GM21825 (cell line): ENCODE results near the gene SPATA46.
"Not testable (repeated sequence)": the region's sequence is repeated elsewhere in the genome, so short reads cannot be mapped to it uniquely, and the experiment has no call there.

Experiments used
- ATAC-seq: cut with Tn5 transposase; IDR thresholded peaks from one replicate; pipeline ENCODE4 v1.9.1; 2021; ENCODE audit warnings: mild to moderate bottlenecking, moderate library complexity; ENCODE audit not compliant: unreplicated experiment

SPATA46 gene

DNA sequence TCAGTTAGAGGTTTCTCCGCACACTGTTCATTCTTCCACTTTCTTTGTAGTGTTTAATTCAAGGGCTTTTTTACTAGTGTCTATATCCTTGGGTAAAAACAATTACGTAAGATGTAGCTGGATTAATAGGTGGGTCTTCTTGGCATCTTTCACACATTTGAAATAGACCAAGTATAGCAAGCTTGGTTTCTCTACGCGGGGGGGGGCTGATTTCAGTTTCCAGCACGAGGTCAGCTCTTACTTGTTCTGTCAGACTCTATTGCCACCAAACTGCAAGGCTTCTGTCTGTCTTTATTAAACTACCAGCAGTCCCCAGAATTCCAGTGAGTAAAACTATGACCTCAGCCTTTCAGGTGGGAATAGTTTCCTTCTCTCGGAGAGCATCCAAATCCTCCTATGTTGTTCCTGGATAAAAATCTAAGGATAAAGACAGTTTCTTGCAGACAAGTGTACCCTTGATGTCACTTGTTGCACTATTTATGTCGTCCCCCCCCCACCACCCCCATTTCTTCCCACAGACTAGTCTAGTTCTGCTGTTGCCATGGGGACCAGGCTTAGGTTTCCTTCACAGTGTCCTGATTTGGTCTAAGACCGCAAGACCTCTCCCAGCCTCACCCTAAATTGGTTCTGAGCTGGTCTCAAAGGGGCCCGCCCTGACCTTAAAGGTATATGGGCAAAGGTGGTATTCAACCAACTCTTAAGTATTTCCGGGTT, 17.0 kb downstream of the SPATA46 start:
- ATAC-seq = no peak

DNA sequence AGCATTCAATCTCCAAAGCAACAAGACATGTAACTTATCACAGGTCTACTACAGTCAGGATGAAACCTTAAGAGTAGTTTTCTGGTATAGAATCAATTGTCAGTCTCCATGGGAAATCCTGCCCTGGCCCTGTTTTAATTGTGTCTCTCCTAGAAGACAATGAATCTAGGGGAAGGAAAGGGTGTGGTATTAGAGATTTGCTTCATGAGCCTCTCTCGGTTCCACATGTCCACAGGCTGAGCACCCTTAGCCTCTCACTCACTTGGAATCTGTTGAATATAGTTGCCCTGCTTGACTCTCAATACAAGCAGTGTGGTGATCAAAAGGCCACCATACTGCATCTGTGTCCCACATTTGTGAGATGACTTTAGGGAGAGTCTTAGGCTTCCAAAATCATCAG, 17.7 kb downstream of the SPATA46 start:
- ATAC-seq = no peak

DNA sequence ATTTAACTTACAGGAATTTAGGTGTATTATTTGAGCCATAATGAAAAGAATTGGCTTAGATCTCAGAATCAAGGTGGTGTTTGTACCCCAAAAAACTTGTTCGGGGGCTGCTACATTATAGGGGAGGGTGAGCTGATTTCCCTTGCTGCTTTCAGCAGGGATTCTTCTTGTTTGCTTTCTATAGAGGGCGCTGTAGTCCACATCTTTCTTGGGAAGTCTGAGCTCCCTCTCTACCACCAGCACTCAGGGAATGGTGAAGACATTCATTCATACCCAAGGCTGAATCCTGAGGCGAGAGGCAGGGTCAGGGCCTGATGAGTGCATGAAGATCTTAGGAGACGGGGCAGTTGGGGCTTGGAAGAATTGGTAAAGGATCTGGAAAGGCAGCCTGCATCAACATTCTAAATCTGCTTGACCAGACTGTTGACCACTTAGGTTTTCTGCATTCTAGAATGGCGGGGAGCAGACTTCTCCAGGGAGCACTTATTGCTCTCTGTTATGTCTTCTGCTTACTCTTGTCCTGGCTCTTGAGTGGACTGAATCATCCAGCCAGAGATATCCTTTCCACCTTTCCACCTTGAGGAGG, 18.9 kb downstream of the SPATA46 start:
- ATAC-seq = no peak

DNA sequence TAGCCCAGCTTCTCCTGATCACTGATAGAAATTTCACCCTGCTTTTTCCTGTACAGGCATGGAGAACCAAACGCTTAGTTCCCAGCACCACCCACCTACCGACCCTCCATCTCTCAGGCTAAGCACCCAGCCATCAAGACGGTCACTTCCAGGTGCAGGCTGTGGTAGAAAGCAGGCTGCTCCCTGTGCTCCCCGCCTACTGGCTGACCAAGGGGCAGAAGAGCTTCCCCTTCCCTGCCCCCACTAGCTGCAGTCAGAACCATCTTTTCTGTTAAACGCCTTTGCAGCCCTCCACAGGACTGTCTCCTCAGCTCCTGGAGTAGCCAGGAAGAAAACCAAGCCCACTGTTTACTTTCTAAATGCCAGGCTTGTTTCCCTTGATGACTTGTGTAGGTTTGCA, 23.0 kb downstream of the SPATA46 start:
- no peak for ATAC-seq

DNA sequence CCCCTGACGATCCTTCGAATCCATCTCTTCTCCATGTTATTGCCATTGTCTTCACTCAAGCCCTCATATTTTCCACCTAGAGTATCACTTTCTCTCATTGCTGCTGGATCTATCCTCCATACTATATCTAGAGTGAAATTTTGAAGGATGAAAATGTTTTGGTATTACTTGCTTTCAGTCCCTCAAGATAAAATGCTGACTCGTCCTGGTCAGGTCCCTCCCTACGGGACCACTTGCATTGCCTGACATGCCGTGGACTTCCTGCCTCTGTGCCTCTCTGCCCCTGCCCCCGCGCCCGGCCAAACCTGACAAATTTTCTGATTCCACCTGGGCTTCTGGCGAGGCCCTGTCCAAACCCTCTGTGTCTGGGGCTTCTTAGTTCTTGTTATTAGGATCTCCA, 23.6 kb downstream of the SPATA46 start:
- no peak for ATAC-seq

DNA sequence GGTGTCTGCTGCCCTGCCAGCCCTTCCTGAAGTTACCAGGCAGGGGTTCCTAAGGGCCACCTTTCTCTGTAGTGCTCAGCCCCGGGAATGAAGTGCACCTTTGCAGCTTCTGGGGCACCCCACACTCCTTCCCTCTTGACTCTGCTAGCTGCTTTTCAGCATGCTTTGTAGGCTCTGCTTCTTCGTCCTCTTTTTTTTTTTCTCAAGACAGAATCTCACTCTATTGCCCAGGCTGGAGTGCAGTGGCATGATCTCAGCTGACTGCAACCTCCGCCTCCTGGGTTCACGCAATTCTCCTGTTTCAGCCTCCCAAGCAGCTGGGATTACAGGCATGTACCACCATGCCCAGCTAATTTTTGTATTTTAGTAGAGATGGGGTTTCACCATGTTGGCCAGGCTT, 24.8 kb downstream of the SPATA46 start:
- not testable (repeated sequence) for ATAC-seq

DNA sequence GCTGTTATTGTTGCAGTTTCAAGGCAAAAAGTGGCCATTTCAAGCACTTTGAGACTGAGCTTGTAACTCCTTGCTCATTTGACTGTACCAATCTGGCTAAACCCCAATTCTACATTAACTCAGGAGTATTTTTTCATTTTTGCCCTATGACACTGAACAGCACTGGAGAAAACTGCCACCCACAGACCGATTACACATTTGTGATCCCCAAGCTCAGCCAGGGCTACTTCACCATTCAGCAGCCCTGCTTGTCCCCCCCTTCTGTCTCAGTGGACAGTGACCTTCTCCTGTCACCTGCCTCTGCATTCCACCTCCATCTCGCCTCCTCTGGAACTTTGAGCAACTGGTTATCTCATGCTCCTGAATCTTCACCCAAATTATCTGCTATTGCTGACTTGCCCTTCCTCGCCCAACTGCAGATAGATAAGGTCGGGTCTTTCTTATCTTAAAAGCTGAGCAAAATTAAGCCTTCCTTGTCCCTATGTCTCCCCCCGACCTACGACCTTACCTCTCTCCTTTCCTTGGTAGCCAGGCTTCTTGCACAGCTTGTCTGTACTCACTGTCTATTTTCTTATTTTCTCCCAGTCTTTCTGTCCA, 25.3 kb downstream of the SPATA46 start:
- ATAC-seq = no peak

DNA sequence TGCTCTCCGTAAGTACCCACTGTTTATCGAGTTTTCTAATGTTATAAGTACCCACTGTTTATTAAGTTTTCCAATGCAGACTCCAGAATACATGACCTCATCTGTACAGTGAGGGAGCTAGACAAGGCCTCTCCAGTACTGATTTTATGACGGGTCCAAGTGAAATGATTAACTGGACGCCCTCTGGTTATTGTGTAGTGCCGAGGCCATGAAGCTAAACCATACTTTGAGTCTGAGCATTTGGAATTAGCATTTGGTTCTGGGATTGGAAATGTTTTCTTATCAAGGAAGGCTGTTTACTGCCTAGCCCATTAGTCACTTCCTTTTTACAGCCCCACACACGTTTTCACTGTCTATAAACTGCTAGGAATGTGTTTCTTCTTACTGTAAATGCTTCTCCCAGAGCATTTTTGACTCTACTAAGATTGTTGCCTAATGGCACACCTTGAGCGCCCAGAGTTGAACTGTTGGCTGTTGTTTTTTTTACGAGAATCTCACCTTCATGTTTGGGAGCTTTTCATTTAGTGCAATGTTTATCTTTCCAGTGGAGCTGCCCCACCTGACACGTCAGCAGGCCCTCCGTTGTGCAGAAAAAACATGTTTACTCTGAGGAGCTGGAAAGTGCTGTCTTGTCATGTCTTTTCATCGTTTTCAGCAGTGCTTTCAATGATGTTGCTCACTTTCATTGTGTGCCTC, 26.9 kb downstream of the SPATA46 start:
- no peak for ATAC-seq

DNA sequence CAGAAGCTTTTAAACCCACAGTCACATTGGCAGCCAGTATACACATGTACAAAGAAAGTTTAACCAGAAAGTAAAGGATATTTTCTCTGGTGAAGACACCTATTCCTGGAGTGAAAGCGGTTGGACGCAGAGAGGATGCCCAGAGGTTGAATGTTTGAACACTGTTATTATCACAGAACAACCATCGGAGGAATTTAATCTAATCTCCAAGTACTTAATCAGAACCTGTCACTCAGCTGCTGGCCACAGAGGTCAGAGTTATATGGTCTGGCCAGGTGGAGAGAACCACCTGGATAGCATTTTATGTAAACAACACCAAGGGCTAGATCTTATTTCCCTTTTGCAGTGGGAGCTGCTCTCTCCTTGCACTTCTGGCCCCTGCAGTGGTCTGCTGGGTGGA, 29.4 kb downstream of the SPATA46 start:
- no peak for ATAC-seq

DNA sequence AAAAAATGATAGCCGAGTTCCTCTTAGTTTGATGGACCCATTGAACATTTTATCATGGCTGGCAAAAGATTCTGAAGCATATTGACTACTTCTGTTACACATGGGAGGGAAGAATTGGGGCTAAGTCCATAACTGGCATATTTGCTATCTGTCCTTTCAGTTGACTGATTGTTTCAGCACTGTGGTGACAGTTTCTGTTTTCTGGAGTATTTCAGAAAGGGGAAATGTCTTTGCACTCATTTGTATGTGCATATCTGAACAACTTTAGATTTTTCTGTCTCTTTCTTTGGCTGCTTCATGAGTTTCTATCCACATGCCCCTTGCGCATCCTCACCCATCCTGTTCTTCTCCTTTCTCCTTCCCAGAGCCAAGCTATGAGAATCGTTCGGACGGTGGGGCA, 33.2 kb downstream of the SPATA46 start:
- no peak for ATAC-seq

DNA sequence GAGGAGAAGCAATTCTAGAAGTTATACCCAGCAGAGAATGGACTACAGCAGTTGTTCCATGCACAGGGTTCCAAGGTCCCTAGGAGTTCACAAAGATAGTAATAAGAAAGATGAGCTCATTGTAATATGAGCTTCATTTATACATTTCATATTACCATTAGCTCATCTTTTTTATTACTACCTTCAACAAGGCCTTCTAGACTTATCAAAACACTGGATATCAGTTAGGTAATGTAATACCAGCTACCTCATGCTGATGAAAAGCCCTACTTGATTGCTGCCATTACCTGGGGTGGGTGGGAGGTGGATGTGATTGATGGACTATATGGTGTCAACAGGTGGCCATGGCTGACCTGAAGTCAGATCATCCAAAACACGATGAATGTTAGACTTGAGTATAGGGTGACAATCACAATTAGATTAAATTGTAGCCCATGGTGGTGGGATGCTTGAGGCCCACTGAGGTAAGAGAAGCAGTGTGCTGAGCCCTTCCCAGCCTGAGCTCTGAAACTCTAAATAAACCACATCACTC, 34.1 kb downstream of the SPATA46 start:
- no peak for ATAC-seq

DNA sequence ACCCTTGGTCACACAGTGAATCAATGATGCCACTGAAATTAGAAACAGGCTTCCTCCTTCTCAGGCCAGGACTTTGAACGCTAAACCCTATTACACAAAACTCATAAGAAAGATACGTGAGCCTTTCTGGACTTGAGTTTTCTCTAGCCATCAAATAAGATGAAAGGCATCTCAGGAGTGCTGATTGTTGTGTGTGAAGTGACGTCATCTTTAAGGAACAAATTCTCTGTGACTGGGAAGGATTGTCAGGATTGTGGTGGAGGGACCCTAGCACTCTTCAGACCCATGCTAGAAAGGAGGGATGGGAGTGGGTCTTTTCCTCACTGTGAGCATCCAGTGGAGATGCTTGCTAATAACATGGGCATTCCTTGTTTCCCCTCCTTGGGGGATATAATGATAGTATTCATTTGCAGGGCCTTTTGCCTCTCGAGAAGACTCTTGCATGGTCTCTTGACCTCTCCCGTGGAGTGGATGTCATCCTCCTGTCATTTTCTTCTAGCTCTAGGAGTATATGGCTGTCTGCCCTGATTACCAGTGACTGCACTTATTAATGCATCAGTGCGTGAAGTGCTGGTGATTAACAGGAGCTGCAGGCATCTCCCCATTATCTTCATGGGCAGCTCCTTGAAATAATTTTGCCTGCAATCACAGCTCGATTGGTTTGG, 39.9 kb downstream of the SPATA46 start:
- no peak for ATAC-seq

DNA sequence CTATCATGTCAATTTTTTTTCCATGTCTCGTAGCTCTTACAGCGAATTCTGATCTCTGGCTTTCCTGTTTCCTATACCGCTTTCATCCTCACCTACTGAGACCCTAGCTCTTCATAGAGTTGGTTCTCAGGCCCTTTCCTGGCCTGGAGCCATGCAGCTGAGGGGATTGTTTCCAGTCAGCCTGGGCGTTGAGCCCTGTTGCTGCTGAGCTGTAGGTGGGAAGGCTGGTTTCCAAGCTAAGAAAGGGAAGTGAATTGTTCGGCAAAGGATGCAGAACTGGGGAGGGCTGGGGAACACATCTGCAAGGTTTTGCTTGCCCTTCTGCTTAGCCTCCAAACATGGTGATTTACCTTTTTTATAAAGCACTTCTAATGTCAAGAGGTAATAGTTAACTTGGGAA, 41.5 kb downstream of the SPATA46 start:
- ATAC-seq = no peak

DNA sequence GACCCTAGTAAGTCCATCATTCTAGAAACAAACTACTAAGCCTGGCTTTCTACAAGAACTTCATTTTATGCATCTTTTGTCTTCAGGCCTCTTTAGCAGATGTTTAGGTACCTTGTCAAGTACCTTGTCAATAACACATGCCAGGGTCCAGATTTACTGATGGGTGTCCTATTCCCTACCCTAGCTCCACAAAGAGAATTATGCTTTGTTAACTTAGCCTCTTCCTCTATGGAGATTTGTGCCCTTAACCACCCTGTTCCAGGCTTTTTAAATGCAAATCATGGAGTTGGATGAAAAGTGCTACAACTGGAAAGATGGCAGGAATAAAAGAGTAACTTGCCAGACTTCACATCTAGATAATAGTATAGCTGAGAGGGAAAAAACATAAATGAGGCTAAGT, 42.7 kb downstream of the SPATA46 start:
- no peak for ATAC-seq

DNA sequence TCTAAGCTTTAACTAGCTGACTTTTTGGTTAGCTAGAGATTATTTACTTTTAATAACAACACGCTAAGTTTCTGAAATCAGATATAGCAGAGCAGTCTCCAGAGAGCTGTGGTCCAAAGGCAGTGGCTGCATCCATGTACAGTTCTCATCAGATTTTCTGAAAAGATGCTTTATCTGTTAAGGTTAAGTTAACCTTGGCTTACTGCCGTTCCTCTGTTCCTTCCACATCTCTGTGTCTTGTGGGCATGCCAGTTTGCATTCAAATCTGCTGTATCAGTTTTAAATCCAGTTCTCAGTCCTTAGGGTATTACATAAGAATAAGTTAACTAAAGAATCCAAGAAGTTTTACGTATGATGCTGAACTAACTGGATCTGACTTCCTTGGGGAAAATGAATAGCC, 46.8 kb downstream of the SPATA46 start:
- no peak for ATAC-seq

DNA sequence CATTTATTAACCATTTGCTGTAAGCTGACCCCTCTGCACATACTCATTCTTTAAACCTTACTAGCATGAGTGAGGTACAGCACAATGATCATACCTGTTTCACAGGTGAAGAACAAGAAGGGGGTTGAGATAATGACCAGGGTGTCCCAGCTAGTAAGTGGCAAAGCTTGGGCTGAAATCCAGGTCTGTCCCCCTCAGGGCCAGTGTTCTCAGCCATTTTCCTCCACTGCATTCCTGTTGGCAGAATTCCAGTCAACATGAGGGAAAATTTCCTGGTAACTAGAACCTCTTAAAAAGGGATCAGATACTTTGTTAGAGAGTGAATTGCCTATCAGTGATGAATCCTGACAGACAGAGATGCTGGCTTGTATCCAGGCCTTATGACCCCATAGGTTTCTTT, 48.1 kb downstream of the SPATA46 start:
- ATAC-seq = no peak

DNA sequence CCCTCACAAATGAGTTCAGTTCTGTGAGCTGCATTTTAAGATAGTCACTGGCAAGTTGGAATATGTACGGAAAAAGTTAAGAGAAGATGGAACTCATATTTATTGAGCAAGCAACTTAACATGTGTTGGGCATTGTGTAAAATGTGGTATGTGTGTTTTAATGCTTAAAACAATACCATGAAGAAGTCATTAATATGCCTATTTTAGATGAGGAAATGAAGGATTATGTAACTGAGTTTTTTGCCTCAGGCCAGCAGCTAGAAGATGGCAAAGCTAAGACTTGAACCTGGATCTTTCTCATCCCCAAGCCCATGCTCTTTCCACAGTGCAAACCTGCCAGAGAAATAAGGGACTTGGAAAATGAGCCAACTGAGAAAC, 48.9 kb downstream of the SPATA46 start:
- no peak for ATAC-seq

DNA sequence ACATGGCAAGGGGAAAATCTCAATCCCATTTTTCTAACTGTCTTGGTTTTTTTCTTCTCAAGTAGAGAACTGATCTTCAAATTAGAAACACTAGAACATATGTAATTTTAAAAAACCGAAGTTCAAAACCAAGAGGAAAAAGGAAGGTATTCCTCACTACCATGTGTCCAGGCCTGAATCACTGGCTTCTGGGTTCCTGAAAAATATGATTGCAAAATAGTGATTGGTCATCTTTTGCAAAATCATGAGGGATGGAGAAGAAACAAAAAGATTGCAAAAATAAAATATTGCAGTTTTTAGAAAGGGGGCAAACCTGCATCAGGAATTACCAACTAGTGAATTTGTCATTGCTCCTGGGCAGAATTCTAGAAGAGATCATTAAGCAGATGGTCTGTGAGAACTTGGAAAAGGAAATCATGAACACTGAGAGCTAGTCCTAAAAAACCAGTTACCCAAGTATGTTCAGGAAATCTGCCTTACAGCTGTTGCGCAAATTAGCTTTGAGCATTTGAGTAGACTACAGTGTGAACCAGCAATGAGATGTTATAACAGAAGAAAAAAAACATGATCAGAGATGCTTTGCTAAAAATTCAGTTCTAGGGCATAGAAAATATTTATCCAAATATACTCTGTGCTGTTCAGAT, 49.4 kb downstream of the SPATA46 start:
- no peak for ATAC-seq

DNA sequence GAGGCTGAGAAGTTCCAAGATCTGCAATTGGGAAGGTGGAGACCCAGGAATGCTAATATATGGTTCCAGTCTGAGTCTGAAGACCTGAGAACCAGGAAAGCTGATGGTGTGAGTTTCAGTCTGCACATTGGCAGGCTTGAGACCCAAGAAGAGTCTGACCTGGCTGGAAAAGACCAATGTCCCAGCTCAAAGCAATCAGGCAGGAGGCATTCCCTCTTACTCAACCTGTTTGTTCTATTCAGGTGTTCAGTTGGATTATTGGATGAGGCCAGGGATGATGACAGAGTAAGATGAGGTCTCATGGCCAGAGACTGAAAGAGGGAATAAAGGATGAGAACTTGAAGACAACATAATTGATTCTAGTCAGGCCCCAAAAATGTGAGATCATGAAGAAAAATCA, 50.1 kb downstream of the SPATA46 start:
- no peak for ATAC-seq

DNA sequence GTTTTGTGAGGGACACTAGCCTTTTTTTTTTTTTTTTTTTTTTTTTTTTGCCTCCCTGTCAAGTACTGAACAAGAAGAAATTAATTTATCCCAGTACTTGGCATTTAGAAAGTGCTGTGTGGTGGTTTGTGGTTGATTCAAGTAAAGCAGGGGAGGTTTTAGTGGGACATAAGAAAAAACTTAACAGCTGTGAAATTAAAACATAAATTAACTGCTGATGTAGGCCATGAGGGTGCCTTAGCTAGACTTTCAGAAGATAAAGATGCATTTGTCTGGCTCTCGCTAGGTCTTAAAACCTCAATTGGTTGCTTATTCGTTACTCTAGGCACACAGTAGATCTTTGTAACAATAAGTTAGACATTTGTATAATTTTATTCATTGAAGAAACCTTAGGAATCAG, 52.3 kb downstream of the SPATA46 start:
- ATAC-seq = no peak
